GM23338 (cell line): Measurements from ENCODE around the gene HLA-DOA. TPM values are rescaled to one million over a fixed set of nuclear protein-coding genes. Genes with fewer than 3 reads are reported as not detected.
A peak's percentile ranks its signal among the peaks of the same experiment; 100 is the strongest.

Source experiments
- ATAC-seq: fragments of 200-7000 bp; cut with Tn5 transposase; 3 replicates; pipeline ENCODE4 v1.9.1; 2020
- DNase-seq: peaks from one replicate; pipeline ENCODE4 v3.0.0-alpha.2; 2015; ENCODE audit warnings: low spot score
- H2AFZ ChIP-seq: fragments of 200-600 bp; sonication (generic); 2 replicates; pipeline ENCODE4 v1.8.0; 2016; ENCODE audit warnings: antibody characterized with exemption, mild to moderate bottlenecking, moderate library complexity
- H3F3A ChIP-seq: fragments of 200-600 bp; sonication (generic); replicated peaks from 2 replicates; pipeline ENCODE4 v1.8.0; 2017; ENCODE audit warnings: antibody characterized with exemption, mixed run types, low read depth
- H3K27ac ChIP-seq: fragments of 200-600 bp; sonication (generic); 2 replicates; pipeline ENCODE4 v1.6.1; 2016; ENCODE audit warnings: low read depth
- H3K27me3 ChIP-seq: fragments of 200-600 bp; sonication (generic); 2 replicates; pipeline ENCODE4 v1.8.0; 2016; ENCODE audit warnings: mild to moderate bottlenecking, mixed run types, moderate library complexity; ENCODE audit not compliant: insufficient read depth
- H3K36me3 ChIP-seq: fragments of 200-600 bp; sonication (generic); 2 replicates; pipeline ENCODE4 v1.8.0; 2016; ENCODE audit warnings: mild to moderate bottlenecking; ENCODE audit not compliant: insufficient read depth
- H3K4me1 ChIP-seq: fragments of 200-600 bp; sonication (generic); 2 replicates; pipeline ENCODE4 v1.8.0; 2016; ENCODE audit warnings: mild to moderate bottlenecking, moderate library complexity; ENCODE audit not compliant: insufficient read depth
- H3K4me2 ChIP-seq: fragments of 200-600 bp; sonication (generic); 2 replicates; pipeline ENCODE4 v1.7.1; 2017; ENCODE audit warnings: mixed run types
- H3K4me3 ChIP-seq: fragments of 200-600 bp; sonication (generic); 2 replicates; pipeline ENCODE4 v1.6.1; 2016; ENCODE audit warnings: mixed run types
- H3K79me2 ChIP-seq: fragments of 200-600 bp; sonication (generic); replicated peaks from 2 replicates; pipeline ENCODE4 v1.8.0; 2017; ENCODE audit warnings: mild to moderate bottlenecking; ENCODE audit not compliant: insufficient read depth
- H3K9me2 ChIP-seq: fragments of 200-600 bp; sonication (generic); 2 replicates; pipeline ENCODE4 v1.8.0; 2017; ENCODE audit not compliant: insufficient read depth
- H4K20me1 ChIP-seq: fragments of 200-600 bp; sonication (generic); replicated peaks from 2 replicates; pipeline ENCODE4 v1.8.0; 2017; ENCODE audit warnings: mild to moderate bottlenecking; ENCODE audit not compliant: insufficient read depth
- H3K27ac Mint-ChIP-seq: 2 replicates; pipeline ENCODE4 v1.8.0; 2020; ENCODE audit warnings: inconsistent platforms, mild to moderate bottlenecking, moderate library complexity, mixed read lengths
- H3K27me3 Mint-ChIP-seq: 3 replicates; pipeline ENCODE4 v1.8.0; 2022; ENCODE audit warnings: low read depth, mild to moderate bottlenecking, moderate library complexity, mixed read lengths, inconsistent platforms; ENCODE audit not compliant: insufficient read depth, poor library complexity
- H3K36me3 Mint-ChIP-seq: 3 replicates; pipeline ENCODE4 v1.8.0; 2021; ENCODE audit warnings: low read depth, mild to moderate bottlenecking, inconsistent platforms, moderate library complexity, mixed read lengths
- H3K4me1 Mint-ChIP-seq: 3 replicates; pipeline ENCODE4 v1.8.0; 2020; ENCODE audit warnings: mild to moderate bottlenecking, inconsistent platforms, mixed read lengths
- H3K4me3 Mint-ChIP-seq: 3 replicates; pipeline ENCODE4 v1.8.0; 2021; ENCODE audit warnings: moderate library complexity, mild to moderate bottlenecking, inconsistent platforms, mixed read lengths
- H3K9me3 Mint-ChIP-seq: 3 replicates; pipeline ENCODE4 v1.8.0; 2020; ENCODE audit warnings: moderate library complexity, mild to moderate bottlenecking, inconsistent platforms, mixed read lengths
- CREB1 ChIP-seq: fragments of 250-450 bp; sonication (Bioruptor Pico); IDR thresholded peaks from 2 replicates; pipeline ENCODE4 v1.5.0; 2020; ENCODE audit warnings: low read depth, mild to moderate bottlenecking, moderate library complexity
- EZH2 ChIP-seq: fragments of 200-600 bp; sonication (generic); IDR thresholded peaks from one replicate; pipeline ENCODE4 v1.8.0; 2017; ENCODE audit warnings: antibody characterized with exemption, mild to moderate bottlenecking, low read depth; ENCODE audit not compliant: unreplicated experiment
- POLR2AphosphoS5 ChIP-seq: IDR thresholded peaks from 2 replicates; pipeline ENCODE4 v1.6.1; 2016; ENCODE audit warnings: antibody characterized with exemption, low read depth
- STAT1 ChIP-seq: IDR thresholded peaks from one replicate; pipeline ENCODE4 v1.6.1; 2016; ENCODE audit warnings: antibody characterized with exemption; ENCODE audit not compliant: unreplicated experiment
- ZNF114 ChIP-seq: fragments of 250-450 bp; sonication (Bioruptor Pico); IDR thresholded peaks from 2 replicates; pipeline ENCODE4 v1.5.0; 2020; ENCODE audit warnings: mild to moderate bottlenecking, moderate library complexity
- polyA plus RNA-seq: library from polyadenylated mRNA; unstranded; fragments of >200 nt; fragmentation: Nextera tagmentation; extraction: Ambion mirVana; gene quantifications from 2 replicates; pipeline ENCODE4 v1.2.1, GENCODE V29; 2016
- total RNA-seq: library from RNA; depleted of rRNA; stranded (reverse); fragments of >200 nt; shearing (Covaris generic); gene quantifications from 2 replicates; pipeline ENCODE4 v1.2.3, GENCODE V29; 2014
- TF ChIP-seq, protein P1 (sequence below), 2 experiments: fragments of 200-600 bp in 1 of 2; sonication (generic) in 1 of 2; conservative IDR thresholded peaks; 2 replicates each; pipeline versions ENCODE4 v1.5.1 to v1.6.1; 2016 to 2017; ENCODE audit warnings: antibody characterized with exemption in 2 of 2, low read depth in 2 of 2, mild to moderate bottlenecking in 2 of 2, moderate library complexity in 1 of 2
- TF ChIP-seq, protein P2 (sequence below): IDR thresholded peaks from 2 replicates; pipeline ENCODE4 v1.6.1; 2016; ENCODE audit warnings: antibody characterized with exemption
- TF ChIP-seq, protein P3 (sequence below): fragments of 250-450 bp; sonication (Bioruptor Pico); IDR thresholded peaks from 2 replicates; pipeline ENCODE4 v1.5.0; 2020; ENCODE audit warnings: mild to moderate bottlenecking, moderate library complexity

Gene HLA-DOA
- total and polyA plus RNA-seq, 2 experiments from 2014 or later, result 4.8 to 30.5 TPM

DNA sequence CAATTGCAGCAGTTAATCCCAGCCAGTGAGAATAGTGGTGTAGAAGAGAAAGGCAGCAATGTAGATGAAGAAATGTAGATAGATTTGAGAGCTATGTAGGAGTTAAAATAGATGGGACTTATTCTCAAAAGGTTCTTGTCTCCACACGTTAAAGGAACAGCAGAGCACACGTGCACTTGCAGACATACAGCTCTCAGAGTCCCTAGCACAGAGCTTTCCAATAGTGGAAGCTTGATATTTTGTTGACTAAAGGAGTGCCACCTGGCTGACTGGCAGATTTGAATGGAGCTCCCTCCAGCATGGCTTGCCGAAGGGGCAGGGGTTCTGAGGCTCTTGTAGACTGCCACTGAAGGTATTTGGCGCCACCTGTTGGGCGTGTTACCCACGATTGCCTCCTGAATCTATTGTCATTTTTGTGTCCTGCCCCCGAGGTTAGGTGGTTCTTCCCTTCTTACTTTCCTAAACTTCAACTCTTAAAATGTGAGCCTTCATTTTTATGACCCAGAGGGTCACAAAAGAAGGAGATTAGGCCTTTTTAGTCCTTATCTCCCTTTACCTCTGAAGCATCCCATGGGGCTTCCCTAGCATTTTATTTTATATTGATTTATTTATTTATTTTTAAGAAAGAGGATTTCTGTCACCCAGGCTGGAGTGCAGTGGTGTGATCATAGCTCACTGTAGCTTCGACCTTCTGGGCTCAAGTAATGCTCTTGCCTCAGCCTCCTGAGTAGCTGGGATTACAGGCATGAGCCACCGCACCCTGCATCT, 24.6 kb downstream of the HLA-DOA start:
- H3K27ac Mint-ChIP-seq, result peak overlapping the region; percentile 43
- DNase-seq (peak; percentile 97), ATAC-seq (peak; percentile 75)
- no peaks in the 10 kb centered on the region for H3K9me3 Mint-ChIP-seq
- H3K36me3 Mint-ChIP-seq, result peaks cover 24% of the 10 kb centered on the region
- Histone ChIP-seq H3F3A (peaks cover 49% of the 10 kb centered on the region), H3K9me2 (no peaks in the 10 kb centered on the region), H3K36me3 (peaks cover 12% of the 10 kb centered on the region), H3K79me2 (no peaks in the 10 kb centered on the region), H4K20me1 (peaks cover 24% of the 10 kb centered on the region), H3K27me3 (no peaks in the 10 kb centered on the region), H2AFZ (no peak overlapping the region), H3K4me2 (no peak overlapping the region), H3K27ac (0 out of 2 replicates have a peak overlapping the region, but pooled peaks have one; percentile 76), H3K4me1 (peaks cover 4% of the 10 kb centered on the region; the same call in 1 of the 2 replicates), H3K4me3 (no peak overlapping the region)
- TF ChIP-seq, protein P1, sequence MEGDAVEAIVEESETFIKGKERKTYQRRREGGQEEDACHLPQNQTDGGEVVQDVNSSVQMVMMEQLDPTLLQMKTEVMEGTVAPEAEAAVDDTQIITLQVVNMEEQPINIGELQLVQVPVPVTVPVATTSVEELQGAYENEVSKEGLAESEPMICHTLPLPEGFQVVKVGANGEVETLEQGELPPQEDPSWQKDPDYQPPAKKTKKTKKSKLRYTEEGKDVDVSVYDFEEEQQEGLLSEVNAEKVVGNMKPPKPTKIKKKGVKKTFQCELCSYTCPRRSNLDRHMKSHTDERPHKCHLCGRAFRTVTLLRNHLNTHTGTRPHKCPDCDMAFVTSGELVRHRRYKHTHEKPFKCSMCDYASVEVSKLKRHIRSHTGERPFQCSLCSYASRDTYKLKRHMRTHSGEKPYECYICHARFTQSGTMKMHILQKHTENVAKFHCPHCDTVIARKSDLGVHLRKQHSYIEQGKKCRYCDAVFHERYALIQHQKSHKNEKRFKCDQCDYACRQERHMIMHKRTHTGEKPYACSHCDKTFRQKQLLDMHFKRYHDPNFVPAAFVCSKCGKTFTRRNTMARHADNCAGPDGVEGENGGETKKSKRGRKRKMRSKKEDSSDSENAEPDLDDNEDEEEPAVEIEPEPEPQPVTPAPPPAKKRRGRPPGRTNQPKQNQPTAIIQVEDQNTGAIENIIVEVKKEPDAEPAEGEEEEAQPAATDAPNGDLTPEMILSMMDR (conservative IDR thresholded peaks at IDR 0.05; ENCODE audit: low read depth in 2 of 2), result peak; percentile 85 to 96
- no peak for TF ChIP-seq EZH2
- TF ChIP-seq ZNF114 (CRISPR knock-in tag), result no peak
- no peak for TF ChIP-seq POLR2AphosphoS5
- no peak for TF ChIP-seq STAT1
- H3K4me3 Mint-ChIP-seq, result no peak overlapping the region; the same call in 2 of the 3 replicates
- H3K27me3 Mint-ChIP-seq, result peaks cover 17% of the 10 kb centered on the region
- H3K4me1 Mint-ChIP-seq, result peaks cover 34% of the 10 kb centered on the region

DNA sequence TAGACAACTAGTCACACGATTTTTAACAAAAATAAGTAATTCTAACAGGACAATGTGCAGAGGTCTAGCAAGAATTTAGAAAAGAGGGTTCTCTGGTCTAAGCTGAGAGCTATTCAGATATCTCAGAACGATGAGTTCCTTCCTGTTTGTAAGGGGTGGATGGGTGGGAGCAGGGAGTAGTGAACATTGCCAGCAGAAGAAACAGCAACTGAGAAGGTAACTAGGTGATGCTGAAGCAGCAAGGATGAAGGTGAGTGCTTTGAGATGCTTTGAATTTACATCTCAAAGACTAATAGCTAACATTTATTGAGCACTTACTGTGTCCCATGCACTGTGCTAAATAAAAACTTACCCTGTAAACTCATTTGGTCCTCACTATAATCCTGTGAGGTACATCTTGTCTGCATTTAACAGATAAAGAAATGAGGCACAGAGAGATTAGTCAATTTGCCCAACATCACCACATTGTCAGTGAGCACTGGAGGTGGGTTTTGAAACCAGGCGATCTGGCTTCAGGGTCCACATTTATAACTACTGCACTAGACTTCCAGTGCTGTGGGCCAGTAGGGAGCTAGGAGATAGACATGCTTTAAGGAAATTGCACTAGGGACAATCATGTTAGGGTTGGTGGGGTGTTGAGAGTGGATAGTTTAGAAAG, 25.3 kb downstream of the HLA-DOA start:
- no peak overlapping the region for H3K4me2 ChIP-seq
- H3K27me3 ChIP-seq, result no peaks in the 10 kb centered on the region
- Mint-ChIP-seq H3K9me3 (no peaks in the 10 kb centered on the region; the same call in 2 of the 3 replicates), H3K4me1 (peaks cover 37% of the 10 kb centered on the region), H3K36me3 (peaks cover 32% of the 10 kb centered on the region), H3K27ac (peak overlapping the region; percentile 43), H3K27me3 (peaks cover 22% of the 10 kb centered on the region), H3K4me3 (no peak overlapping the region; the same call in 2 of the 3 replicates)
- DNase-seq, result no peak
- peaks cover 19% of the 10 kb centered on the region for H3K36me3 ChIP-seq
- H3K4me3 ChIP-seq, result no peak overlapping the region
- H3F3A ChIP-seq, result peaks cover 56% of the 10 kb centered on the region
- peaks cover 4% of the 10 kb centered on the region; the same call in 1 of the 2 replicates for H3K4me1 ChIP-seq
- H3K79me2 ChIP-seq, result peaks cover 2% of the 10 kb centered on the region; the same call in 1 of the 2 replicates
- peaks cover 31% of the 10 kb centered on the region for H4K20me1 ChIP-seq
- no peak overlapping the region for H2AFZ ChIP-seq
- H3K9me2 ChIP-seq, result no peaks in the 10 kb centered on the region
- H3K27ac ChIP-seq, result peak overlapping the region; percentile 76
- ATAC-seq, result peak; percentile 3; the same call in 2 of the 3 replicates
- TF ChIP-seq, protein P2, sequence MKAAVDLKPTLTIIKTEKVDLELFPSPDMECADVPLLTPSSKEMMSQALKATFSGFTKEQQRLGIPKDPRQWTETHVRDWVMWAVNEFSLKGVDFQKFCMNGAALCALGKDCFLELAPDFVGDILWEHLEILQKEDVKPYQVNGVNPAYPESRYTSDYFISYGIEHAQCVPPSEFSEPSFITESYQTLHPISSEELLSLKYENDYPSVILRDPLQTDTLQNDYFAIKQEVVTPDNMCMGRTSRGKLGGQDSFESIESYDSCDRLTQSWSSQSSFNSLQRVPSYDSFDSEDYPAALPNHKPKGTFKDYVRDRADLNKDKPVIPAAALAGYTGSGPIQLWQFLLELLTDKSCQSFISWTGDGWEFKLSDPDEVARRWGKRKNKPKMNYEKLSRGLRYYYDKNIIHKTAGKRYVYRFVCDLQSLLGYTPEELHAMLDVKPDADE, result no peak
- TF ChIP-seq CREB1 (CRISPR knock-in tag) (no peak), POLR2AphosphoS5 (no peak), STAT1 (no peak)
- TF ChIP-seq, protein P3, sequence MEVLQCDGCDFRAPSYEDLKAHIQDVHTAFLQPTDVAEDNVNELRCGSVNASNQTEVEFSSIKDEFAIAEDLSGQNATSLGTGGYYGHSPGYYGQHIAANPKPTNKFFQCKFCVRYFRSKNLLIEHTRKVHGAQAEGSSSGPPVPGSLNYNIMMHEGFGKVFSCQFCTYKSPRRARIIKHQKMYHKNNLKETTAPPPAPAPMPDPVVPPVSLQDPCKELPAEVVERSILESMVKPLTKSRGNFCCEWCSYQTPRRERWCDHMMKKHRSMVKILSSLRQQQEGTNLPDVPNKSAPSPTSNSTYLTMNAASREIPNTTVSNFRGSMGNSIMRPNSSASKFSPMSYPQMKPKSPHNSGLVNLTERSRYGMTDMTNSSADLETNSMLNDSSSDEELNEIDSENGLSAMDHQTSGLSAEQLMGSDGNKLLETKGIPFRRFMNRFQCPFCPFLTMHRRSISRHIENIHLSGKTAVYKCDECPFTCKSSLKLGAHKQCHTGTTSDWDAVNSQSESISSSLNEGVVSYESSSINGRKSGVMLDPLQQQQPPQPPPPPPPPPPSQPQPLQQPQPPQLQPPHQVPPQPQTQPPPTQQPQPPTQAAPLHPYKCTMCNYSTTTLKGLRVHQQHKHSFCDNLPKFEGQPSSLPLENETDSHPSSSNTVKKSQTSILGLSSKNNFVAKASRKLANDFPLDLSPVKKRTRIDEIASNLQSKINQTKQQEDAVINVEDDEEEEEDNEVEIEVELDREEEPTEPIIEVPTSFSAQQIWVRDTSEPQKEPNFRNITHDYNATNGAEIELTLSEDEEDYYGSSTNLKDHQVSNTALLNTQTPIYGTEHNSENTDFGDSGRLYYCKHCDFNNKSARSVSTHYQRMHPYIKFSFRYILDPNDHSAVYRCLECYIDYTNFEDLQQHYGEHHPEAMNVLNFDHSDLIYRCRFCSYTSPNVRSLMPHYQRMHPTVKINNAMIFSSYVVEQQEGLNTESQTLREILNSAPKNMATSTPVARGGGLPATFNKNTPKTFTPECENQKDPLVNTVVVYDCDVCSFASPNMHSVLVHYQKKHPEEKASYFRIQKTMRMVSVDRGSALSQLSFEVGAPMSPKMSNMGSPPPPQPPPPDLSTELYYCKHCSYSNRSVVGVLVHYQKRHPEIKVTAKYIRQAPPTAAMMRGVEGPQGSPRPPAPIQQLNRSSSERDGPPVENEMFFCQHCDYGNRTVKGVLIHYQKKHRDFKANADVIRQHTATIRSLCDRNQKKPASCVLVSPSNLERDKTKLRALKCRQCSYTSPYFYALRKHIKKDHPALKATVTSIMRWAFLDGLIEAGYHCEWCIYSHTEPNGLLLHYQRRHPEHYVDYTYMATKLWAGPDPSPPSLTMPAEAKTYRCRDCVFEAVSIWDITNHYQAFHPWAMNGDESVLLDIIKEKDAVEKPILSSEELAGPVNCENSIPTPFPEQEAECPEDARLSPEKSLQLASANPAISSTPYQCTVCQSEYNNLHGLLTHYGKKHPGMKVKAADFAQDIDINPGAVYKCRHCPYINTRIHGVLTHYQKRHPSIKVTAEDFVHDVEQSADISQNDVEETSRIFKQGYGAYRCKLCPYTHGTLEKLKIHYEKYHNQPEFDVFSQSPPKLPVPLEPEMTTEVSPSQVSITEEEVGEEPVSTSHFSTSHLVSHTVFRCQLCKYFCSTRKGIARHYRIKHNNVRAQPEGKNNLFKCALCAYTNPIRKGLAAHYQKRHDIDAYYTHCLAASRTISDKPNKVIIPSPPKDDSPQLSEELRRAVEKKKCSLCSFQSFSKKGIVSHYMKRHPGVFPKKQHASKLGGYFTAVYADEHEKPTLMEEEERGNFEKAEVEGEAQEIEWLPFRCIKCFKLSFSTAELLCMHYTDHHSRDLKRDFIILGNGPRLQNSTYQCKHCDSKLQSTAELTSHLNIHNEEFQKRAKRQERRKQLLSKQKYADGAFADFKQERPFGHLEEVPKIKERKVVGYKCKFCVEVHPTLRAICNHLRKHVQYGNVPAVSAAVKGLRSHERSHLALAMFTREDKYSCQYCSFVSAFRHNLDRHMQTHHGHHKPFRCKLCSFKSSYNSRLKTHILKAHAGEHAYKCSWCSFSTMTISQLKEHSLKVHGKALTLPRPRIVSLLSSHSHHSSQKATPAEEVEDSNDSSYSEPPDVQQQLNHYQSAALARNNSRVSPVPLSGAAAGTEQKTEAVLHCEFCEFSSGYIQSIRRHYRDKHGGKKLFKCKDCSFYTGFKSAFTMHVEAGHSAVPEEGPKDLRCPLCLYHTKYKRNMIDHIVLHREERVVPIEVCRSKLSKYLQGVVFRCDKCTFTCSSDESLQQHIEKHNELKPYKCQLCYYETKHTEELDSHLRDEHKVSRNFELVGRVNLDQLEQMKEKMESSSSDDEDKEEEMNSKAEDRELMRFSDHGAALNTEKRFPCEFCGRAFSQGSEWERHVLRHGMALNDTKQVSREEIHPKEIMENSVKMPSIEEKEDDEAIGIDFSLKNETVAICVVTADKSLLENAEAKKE (CRISPR knock-in tag), result no peak
